GM18502 (cell line): ENCODE measurements around the gene THAP3.

ENCODE experiments used
- ATAC-seq: cut with Tn5 transposase; IDR thresholded peaks from one replicate; pipeline ENCODE4 v1.9.1; 2021; ENCODE audit warnings: mild to moderate bottlenecking; ENCODE audit not compliant: unreplicated experiment, poor library complexity

THAP3 gene, protein sequence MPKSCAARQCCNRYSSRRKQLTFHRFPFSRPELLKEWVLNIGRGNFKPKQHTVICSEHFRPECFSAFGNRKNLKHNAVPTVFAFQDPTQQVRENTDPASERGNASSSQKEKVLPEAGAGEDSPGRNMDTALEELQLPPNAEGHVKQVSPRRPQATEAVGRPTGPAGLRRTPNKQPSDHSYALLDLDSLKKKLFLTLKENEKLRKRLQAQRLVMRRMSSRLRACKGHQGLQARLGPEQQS

GRCh38 chr1:6624710-6625583 lies at the start of gene THAP3:
TSS of gene THAP3 (plus strand) at chr1:6624868. CDS start at chr1:6625219, 351 bp downstream.
- peak; percentile 81 for ATAC-seq

DNA sequence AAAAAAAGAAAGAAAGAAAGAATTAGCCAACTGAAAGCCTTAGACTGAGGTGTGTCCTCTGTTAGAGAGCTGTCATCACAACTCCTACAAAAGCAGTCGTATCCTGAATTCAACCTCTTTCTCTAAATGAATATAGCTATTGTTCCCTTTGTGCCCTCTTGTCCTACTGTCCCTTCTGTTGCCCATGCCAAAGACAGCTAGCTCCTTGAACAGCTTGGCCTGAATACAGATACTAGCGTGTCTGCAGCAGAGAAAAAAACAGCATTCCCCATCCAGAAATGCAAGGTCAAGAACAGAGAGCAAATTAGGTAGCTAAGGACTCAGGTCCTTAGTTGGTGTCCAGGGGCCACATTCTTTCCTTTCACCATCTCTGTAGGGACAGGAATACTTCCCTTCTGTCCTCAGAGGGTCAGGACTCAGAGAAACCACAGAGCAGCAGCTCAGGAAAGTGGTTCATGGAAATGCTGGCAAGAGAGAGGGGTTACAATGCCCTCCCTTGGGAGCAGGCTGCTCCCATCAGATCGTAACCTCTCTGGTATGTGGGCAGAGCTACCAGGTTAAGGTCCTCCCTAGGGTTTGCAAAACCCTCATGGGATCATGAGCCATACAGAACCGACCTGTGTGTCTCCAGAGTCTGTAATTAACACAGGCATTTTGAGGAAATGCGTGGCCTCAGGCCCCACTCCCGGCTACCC lies 46.7 kb upstream of the THAP3 start:
- ATAC-seq, result no peak

DNA sequence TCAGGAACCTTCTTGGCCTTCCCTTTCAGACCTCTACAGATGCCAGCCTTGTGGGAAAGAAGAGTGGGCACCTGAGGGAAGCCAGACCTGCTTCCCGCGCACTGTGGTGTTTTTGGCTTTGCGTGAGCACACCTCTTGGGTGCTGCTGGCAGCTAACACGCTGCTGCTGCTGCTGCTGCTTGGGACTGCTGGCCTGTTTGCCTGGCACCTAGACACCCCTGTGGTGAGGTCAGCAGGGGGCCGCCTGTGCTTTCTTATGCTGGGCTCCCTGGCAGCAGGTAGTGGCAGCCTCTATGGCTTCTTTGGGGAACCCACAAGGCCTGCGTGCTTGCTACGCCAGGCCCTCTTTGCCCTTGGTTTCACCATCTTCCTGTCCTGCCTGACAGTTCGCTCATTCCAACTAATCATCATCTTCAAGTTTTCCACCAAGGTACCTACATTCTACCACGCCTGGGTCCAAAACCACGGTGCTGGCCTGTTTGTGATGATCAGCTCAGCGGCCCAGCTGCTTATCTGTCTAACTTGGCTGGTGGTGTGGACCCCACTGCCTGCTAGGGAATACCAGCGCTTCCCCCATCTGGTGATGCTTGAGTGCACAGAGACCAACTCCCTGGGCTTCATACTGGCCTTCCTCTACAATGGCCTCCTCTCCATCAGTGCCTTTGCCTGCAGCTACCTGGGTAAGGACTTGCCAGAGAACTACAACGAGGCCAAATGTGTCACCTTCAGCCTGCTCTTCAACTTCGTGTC lies 45.9 kb upstream of the THAP3 start:
- no peak for ATAC-seq

DNA sequence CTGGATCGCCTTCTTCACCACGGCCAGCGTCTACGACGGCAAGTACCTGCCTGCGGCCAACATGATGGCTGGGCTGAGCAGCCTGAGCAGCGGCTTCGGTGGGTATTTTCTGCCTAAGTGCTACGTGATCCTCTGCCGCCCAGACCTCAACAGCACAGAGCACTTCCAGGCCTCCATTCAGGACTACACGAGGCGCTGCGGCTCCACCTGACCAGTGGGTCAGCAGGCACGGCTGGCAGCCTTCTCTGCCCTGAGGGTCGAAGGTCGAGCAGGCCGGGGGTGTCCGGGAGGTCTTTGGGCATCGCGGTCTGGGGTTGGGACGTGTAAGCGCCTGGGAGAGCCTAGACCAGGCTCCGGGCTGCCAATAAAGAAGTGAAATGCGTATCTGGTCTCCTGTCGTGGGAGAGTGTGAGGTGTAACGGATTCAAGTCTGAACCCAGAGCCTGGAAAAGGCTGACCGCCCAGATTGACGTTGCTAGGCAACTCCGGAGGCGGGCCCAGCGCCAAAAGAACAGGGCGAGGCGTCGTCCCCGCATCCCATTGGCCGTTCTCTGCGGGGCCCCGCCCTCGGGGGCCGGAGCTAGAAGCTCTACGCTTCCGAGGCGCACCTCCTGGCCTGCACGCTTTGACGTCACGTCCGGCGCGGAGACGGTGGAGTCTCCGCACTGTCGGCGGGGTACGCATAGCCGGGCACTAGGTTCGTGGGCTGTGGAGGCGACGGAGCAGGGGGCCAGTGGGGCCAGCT lies 45.1 kb upstream of the THAP3 start, which contains the start of gene ZBTB48:
Gene ZBTB48 (plus strand): TSS at position 621 of the 745 bp plus-strand sequence. CDS start 616 bp downstream, outside the sequence.
- peak; percentile 93 for ATAC-seq

DNA sequence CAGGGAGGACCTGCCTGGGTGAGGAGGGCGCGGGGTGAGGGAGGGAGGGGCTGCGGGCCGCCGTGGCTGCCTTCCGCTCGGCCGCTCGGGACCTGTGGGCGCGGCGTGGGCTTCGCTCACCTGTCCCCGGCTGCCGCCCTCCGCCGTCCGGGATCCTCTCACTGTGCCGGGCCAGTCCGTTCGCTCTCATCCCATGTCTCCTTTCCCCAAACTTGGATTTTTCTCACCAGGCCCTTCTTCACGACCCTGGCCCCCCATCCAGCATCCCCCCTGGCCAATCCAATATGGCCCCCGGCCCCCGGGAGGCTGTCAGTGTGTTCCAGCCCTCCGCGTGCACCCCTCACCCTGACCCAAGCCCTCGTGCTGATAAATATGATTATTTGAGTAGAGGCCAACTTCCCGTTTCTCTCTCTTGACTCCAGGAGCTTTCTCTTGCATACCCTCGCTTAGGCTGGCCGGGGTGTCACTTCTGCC lies 44.5 kb upstream of the THAP3 start:
- no peak for ATAC-seq

GRCh38 chr1:6580593-6581409 lies 43.9 kb upstream of the THAP3 start:
- no peak for ATAC-seq

GRCh38 chr1:6581561-6582305 lies 42.9 kb upstream of the THAP3 start:
- no peak for ATAC-seq

DNA sequence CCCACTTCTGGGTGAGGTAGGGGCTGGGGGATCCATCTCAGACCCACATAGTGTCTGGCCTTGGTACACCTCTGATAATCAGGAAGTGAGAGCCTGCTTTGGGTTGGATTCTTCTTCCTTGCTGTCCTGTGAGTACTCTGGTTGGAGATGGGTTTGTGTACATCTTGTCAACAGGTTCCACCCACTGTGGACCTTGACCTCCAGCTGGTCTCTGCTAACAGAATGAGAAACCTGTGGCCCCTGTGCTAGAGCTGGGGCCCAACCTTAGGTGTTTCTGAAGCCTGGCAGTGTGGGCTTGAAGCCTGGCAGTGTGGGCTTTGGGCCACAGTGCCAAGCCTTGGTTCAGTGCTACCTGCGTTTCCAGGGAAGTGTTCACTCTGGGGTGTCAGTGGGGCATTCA lies 42.3 kb upstream of the THAP3 start:
- ATAC-seq, result no peak

- no peak for ATAC-seq
Measured at GRCh38 chr1:6584126-6585080, 40.3 kb upstream of the THAP3 start.

DNA sequence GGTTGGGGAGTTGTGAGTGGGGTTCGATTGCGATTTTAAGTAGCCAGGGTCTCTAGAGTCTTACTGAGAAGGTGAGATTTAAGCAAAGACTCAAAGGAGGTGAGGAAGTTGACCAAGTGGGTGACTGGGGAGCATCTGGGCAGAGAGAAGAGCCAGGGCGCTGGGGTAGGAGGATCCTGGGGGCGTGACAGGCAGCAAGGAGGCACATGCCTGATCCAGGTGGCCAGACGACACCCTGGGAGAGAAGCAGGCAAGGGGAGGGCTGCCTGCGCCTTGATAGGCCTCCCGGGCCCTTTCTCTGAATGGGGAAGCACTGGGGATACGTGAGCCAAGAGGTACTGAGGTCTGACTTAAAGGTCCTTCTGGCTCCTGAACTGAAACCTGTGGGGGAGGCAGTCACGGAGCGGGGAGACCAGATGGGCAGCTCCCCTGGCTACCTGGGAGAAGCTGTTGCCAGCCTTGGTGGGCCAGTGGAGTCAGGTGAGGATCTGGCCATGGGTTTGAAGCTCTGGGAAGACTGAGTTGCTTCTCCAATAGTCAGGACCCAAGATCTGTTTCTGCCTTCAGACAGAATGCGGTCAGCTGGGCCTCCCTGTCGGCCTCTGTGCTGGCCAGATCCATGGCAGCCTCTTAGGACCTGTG lies 39.5 kb upstream of the THAP3 start:
- no peak for ATAC-seq

DNA sequence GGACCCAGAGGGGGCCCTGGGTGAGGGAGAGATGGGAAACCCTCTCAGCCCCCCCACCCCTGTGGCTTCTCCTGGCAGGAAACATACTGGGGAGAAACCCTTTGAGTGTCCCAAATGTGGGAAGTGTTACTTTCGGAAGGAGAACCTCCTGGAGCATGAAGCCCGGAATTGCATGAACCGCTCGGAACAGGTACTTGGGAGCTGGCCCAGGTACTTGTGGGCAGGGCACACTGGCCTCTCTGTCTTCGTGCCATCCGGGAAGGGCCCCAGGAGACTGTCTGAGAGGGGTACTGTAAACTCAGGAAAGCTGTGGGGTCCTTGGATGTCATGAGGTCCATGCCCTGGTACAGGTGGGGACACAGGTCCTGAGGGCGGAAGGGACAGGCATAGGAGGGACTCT lies 38.8 kb upstream of the THAP3 start:
- ATAC-seq, result no peak

DNA sequence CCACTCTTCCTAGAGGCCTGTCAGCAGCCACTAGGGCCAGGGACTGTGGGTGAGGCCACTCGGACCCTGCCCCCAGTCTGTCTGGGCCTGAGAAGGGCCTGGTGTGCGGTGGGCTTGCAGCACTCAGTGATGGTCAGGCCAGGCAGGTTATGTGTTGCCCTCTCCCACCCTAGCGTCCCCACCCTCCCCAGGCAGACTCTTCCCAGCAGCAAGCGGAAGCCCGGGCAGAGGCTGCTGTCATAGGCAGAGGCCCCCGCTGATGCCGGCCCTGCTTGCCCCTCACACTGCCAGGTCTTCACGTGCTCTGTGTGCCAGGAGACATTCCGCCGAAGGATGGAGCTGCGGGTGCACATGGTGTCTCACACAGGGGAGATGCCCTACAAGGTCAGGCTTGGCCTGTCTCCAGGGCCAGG lies 38.3 kb upstream of the THAP3 start:
- no peak for ATAC-seq

DNA sequence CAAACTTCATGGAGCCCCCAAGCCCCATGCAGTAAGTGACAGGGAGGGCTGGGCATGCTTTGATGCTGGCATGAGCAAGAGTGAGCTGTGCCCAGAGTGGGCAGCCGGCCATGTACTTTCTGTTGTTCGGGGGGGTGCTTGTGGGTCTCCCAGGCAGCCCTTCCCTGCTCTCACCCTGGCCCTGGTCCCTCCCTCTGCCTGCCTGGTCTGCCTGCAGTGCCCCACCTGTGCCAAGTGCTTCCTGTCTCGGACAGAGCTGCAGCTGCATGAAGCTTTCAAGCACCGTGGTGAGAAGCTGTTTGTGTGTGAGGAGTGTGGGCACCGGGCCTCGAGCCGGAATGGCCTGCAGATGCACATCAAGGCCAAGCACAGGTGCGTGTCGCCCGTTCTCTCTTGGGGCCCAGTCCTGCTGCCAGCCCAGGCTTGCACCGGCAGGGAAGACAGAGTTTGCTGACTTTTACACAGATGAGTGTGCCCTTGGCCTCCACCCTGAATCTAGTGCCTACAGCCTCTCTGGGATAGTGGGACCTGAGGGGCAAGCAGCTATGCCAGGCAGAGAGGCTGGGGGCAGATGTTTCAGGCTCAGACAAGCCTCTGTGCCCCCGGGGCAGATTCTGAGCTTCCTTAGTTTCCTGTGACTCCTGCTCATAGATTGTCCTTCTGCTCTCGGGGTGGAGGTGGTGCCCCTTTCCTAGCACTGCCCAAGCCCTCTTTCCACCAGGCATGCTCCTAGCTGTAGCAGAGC lies 37.2 kb upstream of the THAP3 start:
- no peak for ATAC-seq

DNA sequence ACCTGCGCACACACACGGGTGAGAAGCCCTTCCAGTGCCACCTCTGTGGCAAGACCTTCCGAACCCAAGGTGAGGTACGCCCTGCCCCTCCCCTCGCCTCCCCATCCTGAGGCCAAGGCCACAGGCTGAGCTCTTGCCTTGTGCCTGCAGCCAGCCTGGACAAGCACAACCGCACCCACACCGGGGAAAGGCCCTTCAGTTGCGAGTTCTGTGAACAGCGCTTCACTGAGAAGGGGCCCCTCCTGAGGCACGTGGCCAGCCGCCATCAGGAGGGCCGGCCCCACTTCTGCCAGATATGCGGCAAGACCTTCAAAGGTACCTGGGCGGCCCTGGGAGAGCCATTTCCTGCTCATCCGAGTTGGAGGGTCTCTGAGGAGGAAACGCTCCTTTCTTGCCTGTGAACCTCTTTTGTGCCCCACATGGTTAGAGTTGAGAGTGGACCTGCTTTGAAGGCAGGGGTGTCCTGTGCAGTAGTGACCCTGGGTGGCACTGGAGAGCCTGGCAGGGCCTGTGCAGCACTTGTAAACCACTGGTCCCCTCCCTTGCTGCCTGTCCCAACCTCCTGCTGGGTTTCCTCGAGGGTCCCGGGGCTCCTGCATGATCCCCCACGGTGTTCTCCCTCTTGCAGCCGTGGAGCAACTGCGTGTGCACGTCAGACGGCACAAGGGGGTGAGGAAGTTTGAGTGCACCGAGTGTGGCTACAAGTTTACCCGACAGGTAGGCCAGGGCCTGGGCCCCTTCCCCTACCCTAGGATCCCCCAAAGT lies 36.4 kb upstream of the THAP3 start:
- no peak for ATAC-seq

DNA sequence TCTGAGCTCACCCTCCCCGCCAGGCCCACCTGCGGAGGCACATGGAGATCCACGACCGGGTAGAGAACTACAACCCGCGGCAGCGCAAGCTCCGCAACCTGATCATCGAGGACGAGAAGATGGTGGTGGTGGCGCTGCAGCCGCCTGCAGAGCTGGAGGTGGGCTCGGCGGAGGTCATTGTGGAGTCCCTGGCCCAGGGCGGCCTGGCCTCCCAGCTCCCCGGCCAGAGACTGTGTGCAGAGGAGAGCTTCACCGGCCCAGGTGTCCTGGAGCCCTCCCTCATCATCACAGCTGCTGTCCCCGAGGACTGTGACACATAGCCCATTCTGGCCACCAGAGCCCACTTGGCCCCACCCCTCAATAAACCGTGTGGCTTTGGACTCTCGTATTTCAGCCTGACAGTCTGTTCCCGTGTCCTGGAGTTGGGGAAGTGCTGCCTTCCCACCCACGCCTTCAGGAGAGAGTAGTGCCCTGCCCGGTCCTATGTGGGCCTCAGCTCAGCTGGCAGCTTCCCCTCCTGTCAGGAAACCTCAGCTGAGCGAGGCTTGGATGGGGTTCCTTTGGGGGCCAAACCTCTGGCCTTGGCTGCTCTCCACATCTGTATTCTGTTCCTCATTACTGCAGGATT lies 35.7 kb upstream of the THAP3 start:
- ATAC-seq, result no peak
